H9 (cell line): ENCODE measurements around the gene LASP1. TPM values are rescaled to one million over a fixed set of nuclear protein-coding genes. Genes with fewer than 3 reads are reported as not detected.
A peak's percentile ranks its signal among the peaks of the same experiment; 100 is the strongest.

Experiments
- DNase-seq: peaks from one replicate; pipeline ENCODE4 v3.0.0-alpha.2; 2017
- H2AFZ ChIP-seq: one replicate; pipeline ENCODE4 v1.6.1; 2013; ENCODE audit warnings: mild to moderate bottlenecking, low read length, control low read depth, moderate library complexity
- H2AK5ac ChIP-seq: 2 replicates; pipeline ENCODE4 v1.6.1; 2013; ENCODE audit warnings: low read length, control low read depth, mixed read lengths; ENCODE audit not compliant: insufficient read length
- H2BK120ac ChIP-seq: one replicate; pipeline ENCODE4 v1.6.1; 2013; ENCODE audit warnings: low read depth, mild to moderate bottlenecking, low read length, control low read depth, inconsistent platforms; ENCODE audit not compliant: poor library complexity, severe bottlenecking
- H2BK12ac ChIP-seq: 2 replicates; pipeline ENCODE4 v1.6.1; 2013; ENCODE audit warnings: low read length, control low read depth, mixed read lengths, low read depth; ENCODE audit not compliant: insufficient read length
- H2BK15ac ChIP-seq: 2 replicates; pipeline ENCODE4 v1.6.1; 2013; ENCODE audit warnings: low read depth, low read length, control low read depth
- H2BK20ac ChIP-seq: one replicate; pipeline ENCODE4 v1.6.1; 2013; ENCODE audit warnings: low read depth, mild to moderate bottlenecking, low read length, control low read depth, inconsistent platforms; ENCODE audit not compliant: poor library complexity, severe bottlenecking
- H2BK5ac ChIP-seq: 2 replicates; pipeline ENCODE4 v1.6.1; 2013; ENCODE audit warnings: low read length, control low read depth, mixed read lengths; ENCODE audit not compliant: insufficient read length
- H3K14ac ChIP-seq: 2 replicates; pipeline ENCODE4 v1.6.1; 2013; ENCODE audit warnings: low read length, control low read depth; ENCODE audit not compliant: insufficient read depth
- H3K18ac ChIP-seq: 2 replicates; pipeline ENCODE4 v1.6.1; 2013; ENCODE audit warnings: low read depth, mild to moderate bottlenecking, mixed read lengths, low read length, control low read depth; ENCODE audit not compliant: insufficient read length
- H3K23ac ChIP-seq: 2 replicates; pipeline ENCODE4 v1.6.1; 2013; ENCODE audit warnings: low read length, control low read depth, mixed read lengths, low read depth; ENCODE audit not compliant: insufficient read length
- H3K23me2 ChIP-seq: 2 replicates; pipeline ENCODE4 v1.6.1; 2013; ENCODE audit warnings: low read depth, mild to moderate bottlenecking, mixed read lengths, low read length, control low read depth; ENCODE audit not compliant: insufficient read length, poor library complexity, severe bottlenecking
- H3K27ac ChIP-seq: 2 replicates; pipeline ENCODE4 v1.5.1; 2013; ENCODE audit warnings: low read length, control low read depth, mixed read lengths, low read depth; ENCODE audit not compliant: insufficient read length
- H3K27me3 ChIP-seq: 2 replicates; pipeline ENCODE4 v1.6.1; 2013; ENCODE audit warnings: low read length, control low read depth, inconsistent platforms; ENCODE audit not compliant: insufficient read depth
- H3K4ac ChIP-seq: 2 replicates; pipeline ENCODE4 v1.6.1; 2013; ENCODE audit warnings: low read depth, mild to moderate bottlenecking, control low read depth, inconsistent platforms, low read length, moderate library complexity
- H3K4me1 ChIP-seq: 2 replicates; pipeline ENCODE4 v1.6.1; 2013; ENCODE audit warnings: low read length, control low read depth, inconsistent platforms; ENCODE audit not compliant: insufficient read depth
- H3K4me2 ChIP-seq: 2 replicates; pipeline ENCODE4 v1.6.1; 2013; ENCODE audit warnings: low read length, control low read depth, mixed read lengths; ENCODE audit not compliant: insufficient read length, insufficient read depth
- H3K56ac ChIP-seq: 2 replicates; pipeline ENCODE4 v1.6.1; 2013; ENCODE audit warnings: low read depth, mild to moderate bottlenecking, mixed read lengths, low read length, control low read depth; ENCODE audit not compliant: insufficient read length
- H3K79me1 ChIP-seq: 2 replicates; pipeline ENCODE4 v1.6.1; 2013; ENCODE audit warnings: low read depth, mild to moderate bottlenecking, moderate library complexity, low read length, control low read depth, inconsistent platforms; ENCODE audit not compliant: insufficient read depth, poor library complexity, severe bottlenecking
- H3K79me2 ChIP-seq: 2 replicates; pipeline ENCODE4 v1.6.1; 2013; ENCODE audit warnings: low read length, control low read depth, inconsistent platforms; ENCODE audit not compliant: insufficient read depth
- H3K9ac ChIP-seq: 2 replicates; pipeline ENCODE4 v1.6.1; 2013; ENCODE audit warnings: low read length, control low read depth, mixed read lengths; ENCODE audit not compliant: insufficient read length; ENCODE audit errors: extremely low read depth
- H3K9me3 ChIP-seq: one replicate; pipeline ENCODE4 v1.6.1; 2013; ENCODE audit warnings: low read depth, low read length, inconsistent platforms; ENCODE audit not compliant: control insufficient read depth
- H3T11ph ChIP-seq: one replicate; pipeline ENCODE4 v1.6.1; 2013; ENCODE audit warnings: mild to moderate bottlenecking, low read length, control low read depth, inconsistent platforms
- H4K20me1 ChIP-seq: one replicate; pipeline ENCODE4 v1.6.1; 2013; ENCODE audit not compliant: control insufficient read depth, insufficient read length, insufficient read depth
- H4K5ac ChIP-seq: 2 replicates; pipeline ENCODE4 v1.6.1; 2013; ENCODE audit warnings: low read depth, mild to moderate bottlenecking, mixed read lengths, low read length, control low read depth; ENCODE audit not compliant: insufficient read length
- H4K8ac ChIP-seq: replicated peaks from 2 replicates; pipeline ENCODE4 v1.6.1; 2013; ENCODE audit warnings: low read length, control low read depth, mixed read lengths, low read depth; ENCODE audit not compliant: insufficient read length
- H4K91ac ChIP-seq: 2 replicates; pipeline ENCODE4 v1.6.1; 2013; ENCODE audit warnings: low read depth, mild to moderate bottlenecking, moderate library complexity, mixed read lengths, low read length, control low read depth; ENCODE audit not compliant: insufficient read length
- H3K27ac Mint-ChIP-seq, 3 experiments: 2 replicates in 2 of 3; 3 replicates in 1 of 3; pipeline ENCODE4 v1.8.0; 2020 to 2021; ENCODE audit warnings: mixed read lengths in 3 of 3, mild to moderate bottlenecking in 1 of 3, moderate library complexity in 1 of 3
- H3K27me3 Mint-ChIP-seq: 2 replicates; pipeline ENCODE4 v1.8.0; 2021; ENCODE audit warnings: low read depth, mild to moderate bottlenecking, moderate library complexity, mixed read lengths
- H3K36me3 Mint-ChIP-seq, 3 experiments: 2 replicates in 2 of 3; 3 replicates in 1 of 3; pipeline ENCODE4 v1.8.0; 2020 to 2021; ENCODE audit warnings: low read depth in 3 of 3, mixed read lengths in 3 of 3; ENCODE audit not compliant: insufficient read depth in 1 of 3
- H3K4me1 Mint-ChIP-seq, 2 experiments: 2 replicates each; pipeline ENCODE4 v1.8.0; 2020; ENCODE audit warnings: mixed read lengths in 2 of 2
- H3K4me3 Mint-ChIP-seq, 2 experiments: 2 replicates in 1 of 2; 3 replicates in 1 of 2; pipeline ENCODE4 v1.8.0; 2020 to 2021; ENCODE audit warnings: mild to moderate bottlenecking in 2 of 2, mixed read lengths in 2 of 2, moderate library complexity in 1 of 2
- H3K9me3 Mint-ChIP-seq, 2 experiments: 2 replicates in 1 of 2; 3 replicates in 1 of 2; pipeline ENCODE4 v1.8.0; 2020; ENCODE audit warnings: mild to moderate bottlenecking in 2 of 2, mixed read lengths in 2 of 2, moderate library complexity in 1 of 2
- CTCF ChIP-seq: fragments of 200-600 bp; sonication (generic); conservative IDR thresholded peaks from 3 replicates; pipeline ENCODE4 v1.8.0; 2021; ENCODE audit warnings: antibody characterized with exemption, mild to moderate bottlenecking
- WGBS: extraction: QIAGEN DNeasy Blood & Tissue Kit; methylation state at CpG from one replicate; pipeline ENCODE4 v1.1.7; 2013; ENCODE audit warnings: missing lambda C conversion rate, low lambda C conversion rate, mixed read lengths; ENCODE audit not compliant: insufficient read length; ENCODE audit errors: extremely low coverage; 5-methylcytosine and 5-hydroxymethylcytosine counted together
- total RNA-seq: library from RNA; stranded (reverse); gene quantifications from 2 replicates; pipeline ENCODE4 v1.2.1, GENCODE V29; 2021

LASP1 gene
- total RNA-seq, 1 experiment from 2014 or later: 121 TPM

GRCh38 chr17:38853292-38854219 lies 16.3 kb upstream of the LASP1 start, which contains the start of gene RPL23:
Gene RPL23, minus strand, starts transcription at chr17:38853721. Its CDS starts 11 bp downstream, at chr17:38853710.
- H3K36me3 Mint-ChIP-seq: peaks cover 49 to 51% (median 50%) of the 10 kb centered on the region in 3 experiments
- Histone ChIP-seq H3K79me1 (peaks cover 9% of the 10 kb centered on the region), H3K4me2 (peak within 1 kb of the TSS; percentile 66)

More at GRCh38 chr17:38853292-38854219, 16.3 kb upstream of the LASP1 start, which contains the start of gene RPL23:
- Mint-ChIP-seq H3K27me3 (no peaks in the 10 kb centered on the region; the same call in 1 of the 2 replicates), H3K4me3 (peak within 1 kb of the TSS; percentile 99 to 100), H3K27ac (peak within 1 kb of the TSS; percentile 99 to 100 (median 99)), H3K9me3 (peaks cover 3 to 4% of the 10 kb centered on the region in 2 experiments; a peak in 1 of 5 replicates), H3K4me1 (peaks cover 18 to 26% of the 10 kb centered on the region in 2 experiments)
- Histone ChIP-seq H3K9me3 (no peaks in the 10 kb centered on the region), H3K18ac (peak within 1 kb of the TSS; percentile 73), H3K56ac (no peak within 1 kb of the TSS), H4K5ac (peak within 1 kb of the TSS; percentile 87), H3T11ph (peak within 1 kb of the TSS; percentile 96), H3K27me3 (no peaks in the 10 kb centered on the region), H3K27ac (peak within 1 kb of the TSS; percentile 87), H4K8ac (peak within 1 kb of the TSS; percentile 61), H2BK120ac (no peak within 1 kb of the TSS), H4K20me1 (no peaks in the 10 kb centered on the region), H2AFZ (no peak within 1 kb of the TSS), H2BK12ac (no peak within 1 kb of the TSS), H3K9ac (peak within 1 kb of the TSS; percentile 98), H3K4ac (peak within 1 kb of the TSS; percentile 8; the same call in 1 of the 2 replicates), H4K91ac (peak within 1 kb of the TSS; percentile 7), H3K4me1 (0 out of 2 replicates have a peak, but pooled peaks cover 2% of the 10 kb centered on the region), H3K23me2 (peaks cover 12% of the 10 kb centered on the region), H3K23ac (no peak within 1 kb of the TSS), H2AK5ac (no peak within 1 kb of the TSS), H3K14ac (peak within 1 kb of the TSS; percentile 89), H2BK5ac (peak within 1 kb of the TSS; percentile 33), H2BK15ac (no peak within 1 kb of the TSS), H2BK20ac (no peak within 1 kb of the TSS), H3K79me2 (peaks cover 22% of the 10 kb centered on the region)
- no peak for TF ChIP-seq CTCF
- peak; percentile 97 for DNase-seq
- no CpG with 5 or more reads among the region's 48 CpGs for WGBS
